HepG2 (cell line): ENCODE measurements around the gene LLGL2. TPM values are rescaled to one million over a fixed set of nuclear protein-coding genes. Genes with fewer than 3 reads are reported as not detected.

ENCODE experiments used
- CBX5 ChIP-seq: sonication (generic); formaldehyde crosslinking; IDR thresholded peaks from 2 replicates; pipeline ENCODE4 v1.4.0; 2020; ENCODE audit warnings: missing genetic modification reagents, borderline replicate concordance
- CENPBD1 ChIP-seq: sonication (generic); formaldehyde crosslinking; IDR thresholded peaks from 2 replicates; pipeline ENCODE4 v1.8.0; 2022; ENCODE audit warnings: missing genetic modification reagents, low read depth, mild to moderate bottlenecking, borderline replicate concordance
- CENPT ChIP-seq: sonication (generic); formaldehyde crosslinking; IDR thresholded peaks from 2 replicates; pipeline ENCODE4 v1.8.0; 2022; ENCODE audit warnings: low read depth, mild to moderate bottlenecking, moderate library complexity, missing genetic modification reagents
- CSRNP1 ChIP-seq: sonication (generic); formaldehyde crosslinking; IDR thresholded peaks from 2 replicates; pipeline ENCODE4 v1.8.1; 2023; ENCODE audit warnings: mild to moderate bottlenecking, missing genetic modification reagents
- IRF2 ChIP-seq: IDR thresholded peaks from 2 replicates; pipeline ENCODE4 v1.6.1; 2018; ENCODE audit warnings: missing genetic modification reagents, missing compliant biosample characterization
- MAX ChIP-seq: IDR thresholded peaks from 2 replicates; pipeline ENCODE4 v1.6.1; 2012; ENCODE audit warnings: inconsistent platforms
- MIER3 ChIP-seq: IDR thresholded peaks from 2 replicates; pipeline ENCODE4 v1.6.1; 2016; ENCODE audit warnings: missing compliant biosample characterization, borderline replicate concordance
- NR0B2 ChIP-seq: sonication (generic); formaldehyde crosslinking; IDR thresholded peaks from 2 replicates; pipeline ENCODE4 v1.4.0; 2020; ENCODE audit warnings: mild to moderate bottlenecking, missing genetic modification reagents
- NR2C2 ChIP-seq: sonication (generic); formaldehyde crosslinking; IDR thresholded peaks from 2 replicates; pipeline ENCODE4 v1.4.0; 2020; ENCODE audit warnings: missing genetic modification reagents, mild to moderate bottlenecking, moderate library complexity, borderline replicate concordance
- PHF5A ChIP-seq: IDR thresholded peaks from one replicate; pipeline ENCODE4 v1.6.1; 2018; ENCODE audit warnings: low read depth, missing genetic modification reagents; ENCODE audit not compliant: unreplicated experiment
- RAD51 ChIP-seq: fragments of 450-650 bp; IDR thresholded peaks from 2 replicates; pipeline ENCODE4 v1.6.1; 2016; ENCODE audit warnings: borderline replicate concordance
- SATB2 ChIP-seq: sonication (generic); formaldehyde crosslinking; IDR thresholded peaks from 2 replicates; pipeline ENCODE4 v1.5.0; 2020; ENCODE audit warnings: missing genetic modification reagents
- SP140L ChIP-seq: sonication (generic); formaldehyde crosslinking; IDR thresholded peaks from 2 replicates; pipeline ENCODE4 v1.4.0; 2020; ENCODE audit warnings: missing genetic modification reagents, borderline replicate concordance
- SRF ChIP-seq: IDR thresholded peaks from 2 replicates; pipeline ENCODE4 v1.6.1; 2011; ENCODE audit warnings: mild to moderate bottlenecking, low read depth, low read length, moderate library complexity
- ZMYM3 ChIP-seq: sonication (generic); formaldehyde crosslinking; IDR thresholded peaks from 2 replicates; pipeline ENCODE4 v1.5.1; 2020; ENCODE audit warnings: mild to moderate bottlenecking, missing genetic modification reagents
- ZNF121 ChIP-seq: sonication (generic); formaldehyde crosslinking; IDR thresholded peaks from 2 replicates; pipeline ENCODE4 v1.5.0; 2020; ENCODE audit warnings: mild to moderate bottlenecking, missing genetic modification reagents
- ZNF234 ChIP-seq: sonication (generic); formaldehyde crosslinking; conservative IDR thresholded peaks from 2 replicates; pipeline ENCODE4 v1.5.1; 2020; ENCODE audit warnings: mild to moderate bottlenecking, missing genetic modification reagents
- ZNF724P ChIP-seq: sonication (generic); formaldehyde crosslinking; IDR thresholded peaks from 2 replicates; pipeline ENCODE4 v1.8.0; 2022; ENCODE audit warnings: missing genetic modification reagents, borderline replicate concordance
- ZNF746 ChIP-seq: sonication (generic); formaldehyde crosslinking; IDR thresholded peaks from 2 replicates; pipeline ENCODE4 v1.8.0; 2022; ENCODE audit warnings: mild to moderate bottlenecking, missing genetic modification reagents
- ZNF749 ChIP-seq: sonication (generic); formaldehyde crosslinking; IDR thresholded peaks from 2 replicates; pipeline ENCODE4 v1.8.0; 2022; ENCODE audit warnings: mild to moderate bottlenecking, missing genetic modification reagents, moderate library complexity, borderline replicate concordance
- ZNF75D ChIP-seq: sonication (generic); formaldehyde crosslinking; IDR thresholded peaks from 2 replicates; pipeline ENCODE4 v1.8.1; 2023; ENCODE audit warnings: missing genetic modification reagents, mild to moderate bottlenecking, borderline replicate concordance
- polyA plus RNA-seq, 8 experiments: library from polyadenylated mRNA; depleted of rRNA in 3 of 8; stranded (reverse) in 7 of 8; unstranded in 1 of 8; fragments of >200 nt; fragmentation: Illumina TruSeq in 4 of 8; extraction: Trizol in 4 of 8; gene quantifications; 2 replicates each; pipeline versions ENCODE4 v1.2.1 to v1.2.3, GENCODE V29; 2011 to 2016; ENCODE audit warnings: low read depth in 4 of 8, missing spikeins in 1 of 8, mixed read lengths in 1 of 8; ENCODE audit not compliant: insufficient read depth in 1 of 8
- total RNA-seq, 5 experiments: library from RNA; depleted of rRNA; stranded (reverse); fragments of >200 nt; fragmentation: Illumina TruSeq; extraction: Trizol; gene quantifications; 2 replicates each; pipeline ENCODE4 v1.2.3, GENCODE V29; 2016; ENCODE audit warnings: low read depth in 1 of 5
- TF ChIP-seq, protein P1 (sequence below), 2 experiments: sonication (generic) in 1 of 2; formaldehyde crosslinking in 1 of 2; IDR thresholded peaks; 2 replicates each; pipeline versions ENCODE4 v1.4.0 to v1.6.1; 2018 to 2020; ENCODE audit warnings: missing genetic modification reagents in 2 of 2, borderline replicate concordance in 1 of 2, low read depth in 1 of 2, mild to moderate bottlenecking in 1 of 2, missing biosample characterization in 1 of 2
- TF ChIP-seq, protein P2 (sequence below): sonication (generic); formaldehyde crosslinking; conservative IDR thresholded peaks from 2 replicates; pipeline ENCODE4 v1.4.0; 2020; ENCODE audit warnings: missing genetic modification reagents

The LLGL2 gene
- total and polyA plus RNA-seq, 2 of the 13 experiments (the other 11 are each of a cell fraction or from before 2014, with no cell fraction given), result 83.0 to 86.7 TPM

- TF ChIP-seq, protein P1, sequence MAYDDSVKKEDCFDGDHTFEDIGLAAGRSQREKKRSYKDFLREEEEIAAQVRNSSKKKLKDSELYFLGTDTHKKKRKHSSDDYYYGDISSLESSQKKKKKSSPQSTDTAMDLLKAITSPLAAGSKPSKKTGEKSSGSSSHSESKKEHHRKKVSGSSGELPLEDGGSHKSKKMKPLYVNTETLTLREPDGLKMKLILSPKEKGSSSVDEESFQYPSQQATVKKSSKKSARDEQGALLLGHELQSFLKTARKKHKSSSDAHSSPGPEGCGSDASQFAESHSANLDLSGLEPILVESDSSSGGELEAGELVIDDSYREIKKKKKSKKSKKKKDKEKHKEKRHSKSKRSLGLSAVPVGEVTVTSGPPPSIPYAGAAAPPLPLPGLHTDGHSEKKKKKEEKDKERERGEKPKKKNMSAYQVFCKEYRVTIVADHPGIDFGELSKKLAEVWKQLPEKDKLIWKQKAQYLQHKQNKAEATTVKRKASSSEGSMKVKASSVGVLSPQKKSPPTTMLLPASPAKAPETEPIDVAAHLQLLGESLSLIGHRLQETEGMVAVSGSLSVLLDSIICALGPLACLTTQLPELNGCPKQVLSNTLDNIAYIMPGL (CRISPR knock-in tag; IDR thresholded peaks at IDR 0.05; ENCODE audit: borderline replicate concordance in 1 of 2, low read depth in 1 of 2), result peak; percentile 32 to 58; a peak in 2 of 4 replicates
- TF ChIP-seq, protein P2, sequence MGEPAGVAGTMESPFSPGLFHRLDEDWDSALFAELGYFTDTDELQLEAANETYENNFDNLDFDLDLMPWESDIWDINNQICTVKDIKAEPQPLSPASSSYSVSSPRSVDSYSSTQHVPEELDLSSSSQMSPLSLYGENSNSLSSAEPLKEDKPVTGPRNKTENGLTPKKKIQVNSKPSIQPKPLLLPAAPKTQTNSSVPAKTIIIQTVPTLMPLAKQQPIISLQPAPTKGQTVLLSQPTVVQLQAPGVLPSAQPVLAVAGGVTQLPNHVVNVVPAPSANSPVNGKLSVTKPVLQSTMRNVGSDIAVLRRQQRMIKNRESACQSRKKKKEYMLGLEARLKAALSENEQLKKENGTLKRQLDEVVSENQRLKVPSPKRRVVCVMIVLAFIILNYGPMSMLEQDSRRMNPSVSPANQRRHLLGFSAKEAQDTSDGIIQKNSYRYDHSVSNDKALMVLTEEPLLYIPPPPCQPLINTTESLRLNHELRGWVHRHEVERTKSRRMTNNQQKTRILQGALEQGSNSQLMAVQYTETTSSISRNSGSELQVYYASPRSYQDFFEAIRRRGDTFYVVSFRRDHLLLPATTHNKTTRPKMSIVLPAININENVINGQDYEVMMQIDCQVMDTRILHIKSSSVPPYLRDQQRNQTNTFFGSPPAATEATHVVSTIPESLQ (CRISPR knock-in tag), result no peak
- TF ChIP-seq CSRNP1 (no peak), ZMYM3 (CRISPR knock-in tag) (no peak), CBX5 (CRISPR knock-in tag) (peak; percentile 55; the same call in 1 of the 2 replicates), NR2C2 (no peak), NR0B2 (CRISPR knock-in tag) (no peak), CENPT (CRISPR knock-in tag) (no peak), SRF (no peak), MAX (0 out of 2 replicates have a peak, but pooled peaks have one; percentile 13), PHF5A (no peak), SP140L (CRISPR knock-in tag) (no peak), ZNF749 (CRISPR knock-in tag) (no peak), IRF2 (no peak), MIER3 (CRISPR knock-in tag) (no peak), ZNF121 (CRISPR knock-in tag) (no peak), RAD51 (no peak), ZNF746 (CRISPR knock-in tag) (no peak), ZNF724P (CRISPR knock-in tag) (no peak), SATB2 (CRISPR knock-in tag) (no peak), ZNF75D (CRISPR knock-in tag) (no peak), CENPBD1 (no peak), ZNF234 (CRISPR knock-in tag) (no peak)
Measured at GRCh38 chr17:75504347-75505151, 20.9 kb upstream of the LLGL2 start (continued).
